ENCODE results near the gene DCDC2B. TPM values are rescaled to one million over a fixed set of nuclear protein-coding genes. Genes with fewer than 3 reads are reported as not detected.
"Not testable (repeated sequence)": the region's sequence is repeated elsewhere in the genome, so short reads cannot be mapped to it uniquely, and the experiment has no call there.

The DCDC2B gene
- total RNA-seq, 1 donor from 2014 or later: not detected

- H3K9me3 Mint-ChIP-seq (ENCODE audit: unreplicated experiment): peaks cover 3% of the 10 kb centered on the region
These were observed 46.5 kb downstream of the DCDC2B start for GRCh38 chr1:32255072-32256071.

GRCh38 chr1:32256473-32257226 lies 47.8 kb downstream of the DCDC2B start:
- H3K27ac Mint-ChIP-seq (ENCODE audit: unreplicated experiment): no peak overlapping the region
- no peaks in the 10 kb centered on the region for H3K9me3 Mint-ChIP-seq (ENCODE audit: unreplicated experiment)

More at GRCh38 chr1:32255072-32256071, 46.5 kb downstream of the DCDC2B start:
- no peak for DNase-seq
- no peak overlapping the region for H3K27ac Mint-ChIP-seq (ENCODE audit: unreplicated experiment)
- no peak overlapping the region for H3K4me3 Mint-ChIP-seq (ENCODE audit: unreplicated experiment)
- H3K4me1 Mint-ChIP-seq (ENCODE audit: low read depth, unreplicated experiment): peaks cover 12% of the 10 kb centered on the region
- no peak for TF ChIP-seq CTCF (IDR thresholded peaks at IDR 0.05; ENCODE audit: partially characterized antibody, unreplicated experiment)
- peaks cover 4% of the 10 kb centered on the region for H3K27me3 Mint-ChIP-seq (ENCODE audit: unreplicated experiment)
- no peaks in the 10 kb centered on the region for H3K36me3 Mint-ChIP-seq (ENCODE audit: unreplicated experiment)

GRCh38 chr1:32257227-32257508 lies 48.3 kb downstream of the DCDC2B start:
- Mint-ChIP-seq H3K36me3 (ENCODE audit: unreplicated experiment) (no peaks in the 10 kb centered on the region), H3K9me3 (ENCODE audit: unreplicated experiment) (no peaks in the 10 kb centered on the region), H3K4me1 (ENCODE audit: low read depth, unreplicated experiment) (no peaks in the 10 kb centered on the region), H3K27ac (ENCODE audit: unreplicated experiment) (no peak overlapping the region), H3K4me3 (ENCODE audit: unreplicated experiment) (no peak overlapping the region), H3K27me3 (ENCODE audit: unreplicated experiment) (peaks cover 1% of the 10 kb centered on the region)
- DNase-seq: no peak
- TF ChIP-seq CTCF (IDR thresholded peaks at IDR 0.05; ENCODE audit: partially characterized antibody, unreplicated experiment): no peak

More at GRCh38 chr1:32256473-32257226, 47.8 kb downstream of the DCDC2B start:
- H3K4me1 Mint-ChIP-seq (ENCODE audit: low read depth, unreplicated experiment): peaks cover 4% of the 10 kb centered on the region
- TF ChIP-seq CTCF (IDR thresholded peaks at IDR 0.05; ENCODE audit: partially characterized antibody, unreplicated experiment): no peak
- no peak overlapping the region for H3K4me3 Mint-ChIP-seq (ENCODE audit: unreplicated experiment)
- DNase-seq: no peak
- peaks cover 5% of the 10 kb centered on the region for H3K27me3 Mint-ChIP-seq (ENCODE audit: unreplicated experiment)
- no peaks in the 10 kb centered on the region for H3K36me3 Mint-ChIP-seq (ENCODE audit: unreplicated experiment)

GRCh38 chr1:32263236-32263593 lies 54.3 kb downstream of the DCDC2B start:
- H3K27ac Mint-ChIP-seq (ENCODE audit: unreplicated experiment); H3K4me1 Mint-ChIP-seq (ENCODE audit: low read depth, unreplicated experiment); H3K4me3 Mint-ChIP-seq (ENCODE audit: unreplicated experiment); H3K36me3 Mint-ChIP-seq (ENCODE audit: unreplicated experiment); DNase-seq; H3K9me3 Mint-ChIP-seq (ENCODE audit: unreplicated experiment); H3K27me3 Mint-ChIP-seq (ENCODE audit: unreplicated experiment): not testable (repeated sequence)

GRCh38 chr1:32263744-32264143 lies 54.9 kb downstream of the DCDC2B start:
- no peaks in the 10 kb centered on the region for H3K36me3 Mint-ChIP-seq (ENCODE audit: unreplicated experiment)
- TF ChIP-seq CTCF (IDR thresholded peaks at IDR 0.05; ENCODE audit: partially characterized antibody, unreplicated experiment): no peak
- peaks cover 1% of the 10 kb centered on the region for H3K27me3 Mint-ChIP-seq (ENCODE audit: unreplicated experiment)
- peaks cover 5% of the 10 kb centered on the region for H3K4me1 Mint-ChIP-seq (ENCODE audit: low read depth, unreplicated experiment)
- H3K9me3 Mint-ChIP-seq (ENCODE audit: unreplicated experiment): no peaks in the 10 kb centered on the region
- H3K4me3 Mint-ChIP-seq (ENCODE audit: unreplicated experiment): no peak overlapping the region
- H3K27ac Mint-ChIP-seq (ENCODE audit: unreplicated experiment): no peak overlapping the region
- no peak for DNase-seq

Other genes with a start within 250 kb of the DCDC2B start
- gene KHDRBS1, start 195.2 kb upstream of the DCDC2B start, total RNA-seq (ENCODE audit: unreplicated experiment): 266 TPM
- gene TMEM39B, start 136.2 kb upstream of the DCDC2B start, total RNA-seq (ENCODE audit: unreplicated experiment): 23.2 TPM
- 79.0 TPM for gene KPNA6, start 101.0 kb upstream of the DCDC2B start, total RNA-seq (ENCODE audit: unreplicated experiment)
- 48.6 TPM for gene TXLNA, start 29.4 kb upstream of the DCDC2B start, total RNA-seq (ENCODE audit: unreplicated experiment)
- 34.4 TPM for gene CCDC28B, start 8.5 kb upstream of the DCDC2B start, total RNA-seq (ENCODE audit: unreplicated experiment)
- gene IQCC, start 3.4 kb upstream of the DCDC2B start, total RNA-seq (ENCODE audit: unreplicated experiment): 2.7 TPM
- gene TMEM234, start 13.3 kb downstream of the DCDC2B start, total RNA-seq (ENCODE audit: unreplicated experiment): 21.8 TPM
- gene EIF3I, start 13.3 kb downstream of the DCDC2B start, total RNA-seq (ENCODE audit: unreplicated experiment): 103 TPM
- gene FAM167B, start 38.1 kb downstream of the DCDC2B start, total RNA-seq (ENCODE audit: unreplicated experiment): 2.5 TPM
- gene LCK, start 42.2 kb downstream of the DCDC2B start, total RNA-seq (ENCODE audit: unreplicated experiment): 0.37 TPM
- 36.9 TPM for gene HDAC1, start 83.0 kb downstream of the DCDC2B start, total RNA-seq (ENCODE audit: unreplicated experiment)
- 912 TPM for gene MARCKSL1, start 127.1 kb downstream of the DCDC2B start, total RNA-seq (ENCODE audit: unreplicated experiment)
- gene FAM229A, start 153.4 kb downstream of the DCDC2B start, total RNA-seq (ENCODE audit: unreplicated experiment): 21.8 TPM
- gene TSSK3, start 153.4 kb downstream of the DCDC2B start, total RNA-seq (ENCODE audit: unreplicated experiment): 1.6 TPM
- gene BSDC1, start 185.4 kb downstream of the DCDC2B start, total RNA-seq (ENCODE audit: unreplicated experiment): 161 TPM